Inflammatory macrophage treated with lipopolysaccharide for 1 hour (primary cell): ENCODE data around the gene PABPN1L.

Experiments used
- DNase-seq, 2 donors: peaks; one replicate each; pipeline ENCODE4 v3.0.0-alpha.2; 2020 to 2022

Gene PABPN1L

GRCh38 chr16:88846088-88846487 is 20.4 kb downstream of the PABPN1L start:
- peak; percentile 92 to 95 for DNase-seq

GRCh38 chr16:88844419-88845036 is 21.9 kb downstream of the PABPN1L start:
- DNase-seq, result no peak

- DNase-seq, result no peak
Measured at GRCh38 chr16:88843256-88843655, 23.2 kb downstream of the PABPN1L start.

- DNase-seq, result no peak
Measured at GRCh38 chr16:88842806-88843205, 23.7 kb downstream of the PABPN1L start.

GRCh38 chr16:88842308-88842756 is 24.1 kb downstream of the PABPN1L start:
- DNase-seq, result no peak

GRCh38 chr16:88841521-88842307 is 24.7 kb downstream of the PABPN1L start:
- DNase-seq, result no peak

GRCh38 chr16:88840600-88841215 is 25.8 kb downstream of the PABPN1L start:
- no peak for DNase-seq

- peak in 1 of 2 donors; percentile 33 for DNase-seq
Measured at GRCh38 chr16:88839745-88840599, 26.5 kb downstream of the PABPN1L start.

- no peak for DNase-seq
Measured at GRCh38 chr16:88839026-88839529, 27.4 kb downstream of the PABPN1L start.

GRCh38 chr16:88838566-88838965 is 27.9 kb downstream of the PABPN1L start:
- DNase-seq, result no peak

- DNase-seq, result no peak
Measured at GRCh38 chr16:88837806-88838205, 28.7 kb downstream of the PABPN1L start.

- no peak for DNase-seq
Measured at GRCh38 chr16:88836791-88837190, 29.7 kb downstream of the PABPN1L start.

GRCh38 chr16:88835818-88836217 is 30.6 kb downstream of the PABPN1L start:
- DNase-seq, result no peak

- no peak for DNase-seq
Measured at GRCh38 chr16:88835383-88835782, 31.1 kb downstream of the PABPN1L start.

- no peak for DNase-seq
Measured at GRCh38 chr16:88834670-88835069, 31.8 kb downstream of the PABPN1L start.

GRCh38 chr16:88833086-88833485 is 33.4 kb downstream of the PABPN1L start:
- no peak for DNase-seq

- DNase-seq, result no peak
Measured at GRCh38 chr16:88831838-88832237, 34.6 kb downstream of the PABPN1L start.

- DNase-seq, result no peak
Measured at GRCh38 chr16:88830783-88831182, 35.7 kb downstream of the PABPN1L start.

GRCh38 chr16:88830258-88830657 is 36.2 kb downstream of the PABPN1L start:
- no peak for DNase-seq

GRCh38 chr16:88828711-88829110 is 37.7 kb downstream of the PABPN1L start:
- no peak for DNase-seq

GRCh38 chr16:88827727-88828126 is 38.7 kb downstream of the PABPN1L start:
- DNase-seq, result no peak

GRCh38 chr16:88826070-88826840 is 40.2 kb downstream of the PABPN1L start:
- DNase-seq, result no peak
